Ectodermal cell (in vitro differentiated cells): ENCODE results near the gene GPR180.
"Not testable (repeated sequence)": the region's sequence is repeated elsewhere in the genome, so short reads cannot be mapped to it uniquely, and the experiment has no call there.

ENCODE experiments used
- H3K27ac ChIP-seq: 2 replicates; pipeline ENCODE4 v1.7.0; 2013; ENCODE audit warnings: mild to moderate bottlenecking, low read depth, low read length; ENCODE audit not compliant: insufficient read depth, poor library complexity, severe bottlenecking
- H3K27me3 ChIP-seq: 2 replicates; pipeline ENCODE4 v1.7.0; 2013; ENCODE audit warnings: mild to moderate bottlenecking, low read length; ENCODE audit not compliant: insufficient read depth, control insufficient read depth, poor library complexity, severe bottlenecking
- H3K36me3 ChIP-seq: one replicate; pipeline ENCODE4 v1.7.0; 2013; ENCODE audit warnings: low read length; ENCODE audit not compliant: control insufficient read depth, insufficient read depth
- H3K4me1 ChIP-seq: one replicate; pipeline ENCODE4 v1.7.0; 2013; ENCODE audit warnings: low read length; ENCODE audit not compliant: control insufficient read depth, insufficient read depth
- H3K4me3 ChIP-seq: 2 replicates; pipeline ENCODE4 v1.7.0; 2013; ENCODE audit warnings: low read depth, low read length, control low read depth; ENCODE audit not compliant: insufficient read depth
- H3K9me3 ChIP-seq: 2 replicates; pipeline ENCODE4 v1.7.0; 2013; ENCODE audit warnings: mild to moderate bottlenecking, low read length, moderate library complexity; ENCODE audit not compliant: control insufficient read depth
- WGBS, 2 experiments: methylation state at CpG; one replicate each; pipeline ENCODE4 v1.1.7; 2013; ENCODE audit warnings: missing lambda C conversion rate in 2 of 2; 5-methylcytosine and 5-hydroxymethylcytosine counted together

Gene GPR180

GRCh38 chr13:94612050-94612449, 10.4 kb downstream of the GPR180 start:
- WGBS, 2 experiments, result 82 to 83% methylated on average over 4 of the region's 4 CpGs

GRCh38 chr13:94613051-94613450, 11.4 kb downstream of the GPR180 start:
- H3K36me3 ChIP-seq, result no peaks in the 10 kb centered on the region
- H3K27ac ChIP-seq, result no peak overlapping the region
- H3K4me1 ChIP-seq, result no peaks in the 10 kb centered on the region
- H3K27me3 ChIP-seq, result no peaks in the 10 kb centered on the region
- no peak overlapping the region for H3K4me3 ChIP-seq
- H3K9me3 ChIP-seq, result no peaks in the 10 kb centered on the region

More at GRCh38 chr13:94612050-94612449, 10.4 kb downstream of the GPR180 start:
- H3K4me3 ChIP-seq, result no peak overlapping the region
- H3K9me3 ChIP-seq, result no peaks in the 10 kb centered on the region
- H3K27ac ChIP-seq, result no peak overlapping the region
- H3K36me3 ChIP-seq, result no peaks in the 10 kb centered on the region
- H3K27me3 ChIP-seq, result no peaks in the 10 kb centered on the region
- no peaks in the 10 kb centered on the region for H3K4me1 ChIP-seq

GRCh38 chr13:94617389-94618000, 15.8 kb downstream of the GPR180 start:
- H3K27me3 ChIP-seq, result no peaks in the 10 kb centered on the region
- no peak overlapping the region for H3K4me3 ChIP-seq
- 100% methylated on average over 1 of the region's 4 CpGs; no CpG with 5 or more reads in 1 of the 2 experiments for WGBS, 2 experiments
- no peaks in the 10 kb centered on the region for H3K9me3 ChIP-seq
- H3K27ac ChIP-seq, result no peak overlapping the region
- no peaks in the 10 kb centered on the region for H3K4me1 ChIP-seq
- no peaks in the 10 kb centered on the region for H3K36me3 ChIP-seq

- Histone ChIP-seq H3K36me3 (peaks cover 6% of the 10 kb centered on the region), H3K27me3 (no peaks in the 10 kb centered on the region), H3K9me3 (no peaks in the 10 kb centered on the region), H3K4me3 (no peak overlapping the region), H3K4me1 (no peaks in the 10 kb centered on the region), H3K27ac (no peak overlapping the region)
- 98 to 100% methylated on average over 2 of the region's 2 CpGs for WGBS, 2 experiments
These were observed 18.7 kb downstream of the GPR180 start for GRCh38 chr13:94620286-94620896.

GRCh38 chr13:94622344-94622743, 20.7 kb downstream of the GPR180 start:
- 100% methylated on average over 2 of the region's 2 CpGs; no CpG with 5 or more reads in 1 of the 2 experiments for WGBS, 2 experiments
- no peak overlapping the region for H3K27ac ChIP-seq

GRCh38 chr13:94623316-94623715, 21.7 kb downstream of the GPR180 start:
- peaks cover 6% of the 10 kb centered on the region for H3K36me3 ChIP-seq

More at GRCh38 chr13:94622344-94622743, 20.7 kb downstream of the GPR180 start:
- no peaks in the 10 kb centered on the region for H3K4me1 ChIP-seq
- H3K27me3 ChIP-seq, result no peaks in the 10 kb centered on the region
- H3K9me3 ChIP-seq, result no peaks in the 10 kb centered on the region
- H3K4me3 ChIP-seq, result no peak overlapping the region
- peaks cover 6% of the 10 kb centered on the region for H3K36me3 ChIP-seq

GRCh38 chr13:94630858-94631257, 29.2 kb downstream of the GPR180 start:
- Histone ChIP-seq H3K36me3 (no peaks in the 10 kb centered on the region), H3K27me3 (no peaks in the 10 kb centered on the region), H3K27ac (no peak overlapping the region), H3K4me3 (no peak overlapping the region), H3K9me3 (no peaks in the 10 kb centered on the region), H3K4me1 (no peaks in the 10 kb centered on the region)
- 92 to 94% methylated on average over 2 of the region's 2 CpGs for WGBS, 2 experiments

More at GRCh38 chr13:94623316-94623715, 21.7 kb downstream of the GPR180 start:
- 90 to 92% methylated on average over 2 to 4 of the region's 4 CpGs for WGBS, 2 experiments
- no peak overlapping the region for H3K27ac ChIP-seq
- no peak overlapping the region for H3K4me3 ChIP-seq
- no peaks in the 10 kb centered on the region for H3K27me3 ChIP-seq
- no peaks in the 10 kb centered on the region for H3K9me3 ChIP-seq
- H3K4me1 ChIP-seq, result no peaks in the 10 kb centered on the region

GRCh38 chr13:94632226-94632980, 30.7 kb downstream of the GPR180 start:
- H3K4me3 ChIP-seq, result no peak overlapping the region
- 93 to 98% methylated on average over 2 to 3 of the region's 3 CpGs for WGBS, 2 experiments
- no peaks in the 10 kb centered on the region for H3K9me3 ChIP-seq
- H3K4me1 ChIP-seq, result no peaks in the 10 kb centered on the region
- no peak overlapping the region for H3K27ac ChIP-seq
- no peaks in the 10 kb centered on the region for H3K27me3 ChIP-seq
- H3K36me3 ChIP-seq, result no peaks in the 10 kb centered on the region

GRCh38 chr13:94636096-94636495, 34.4 kb downstream of the GPR180 start:
- H3K27ac ChIP-seq, H3K27me3 ChIP-seq, H3K9me3 ChIP-seq, H3K36me3 ChIP-seq, H3K4me3 ChIP-seq, H3K4me1 ChIP-seq: not testable (repeated sequence)
- 75 to 82% methylated on average over 4 to 5 of the region's 5 CpGs for WGBS, 2 experiments

- Histone ChIP-seq H3K4me3 (no peak overlapping the region), H3K36me3 (no peaks in the 10 kb centered on the region), H3K27ac (no peak overlapping the region), H3K27me3 (no peaks in the 10 kb centered on the region), H3K9me3 (no peaks in the 10 kb centered on the region), H3K4me1 (peaks cover 3% of the 10 kb centered on the region)
- 60% methylated on average over 1 of the region's 1 CpG; no CpG with 5 or more reads in 1 of the 2 experiments for WGBS, 2 experiments
These were observed 35.4 kb downstream of the GPR180 start for GRCh38 chr13:94636942-94637578.
